Measurements from ENCODE around the gene TFRC. TPM values are rescaled to one million over a fixed set of nuclear protein-coding genes. Genes with fewer than 3 reads are reported as not detected.

TFRC gene
- total RNA-seq, 1 experiment from 2014 or later, result 261 TPM

GRCh38 chr3:195999896-196000295 lies 82.0 kb downstream of the TFRC start:
- no peak for DNase-seq (ENCODE audit: low read depth, low spot score)
- CTCF ChIA-PET, result interaction anchor here (1.8 kb wide), 2 partner anchors 26 to 59 kb away, joined by 3 to 4 read pairs; no protein-coding TSS in a partner anchor
- no peaks in the 10 kb centered on the region for H3K9me3 ChIP-seq (ENCODE audit: control insufficient read depth in 1 of 2, insufficient read depth in 1 of 2, low read depth in 1 of 2, low read length in 2 of 2)
- no peaks in the 10 kb centered on the region for H4K20me1 ChIP-seq (ENCODE audit: insufficient read depth)
- H3K36me3 ChIP-seq (ENCODE audit: control insufficient read depth in 1 of 2, insufficient read depth in 2 of 2, low read length in 2 of 2), result no peaks in the 10 kb centered on the region
- H3K4me1 ChIP-seq (ENCODE audit: control insufficient read depth in 1 of 2, insufficient read depth in 2 of 2, low read length in 2 of 2), result no peaks in the 10 kb centered on the region
- RAD21 ChIA-PET (ENCODE audit: low non-redundant PET in 1 of 2, low total read pairs in 2 of 2, uncharacterized antibody in 2 of 2, unreplicated experiment in 2 of 2), result interaction anchor here in 1 of 2 experiments (0.6 kb wide), 1 partner anchor 59 kb away, joined by 4 read pairs; no protein-coding TSS in a partner anchor
- ATAC-seq, result no peak
- H3K27me3 ChIP-seq (ENCODE audit: insufficient read depth, low read length), result peaks cover 14% of the 10 kb centered on the region; the same call in 1 of the 2 replicates
- POLR2A ChIA-PET, result no interaction called here
- H3K79me2 ChIP-seq (ENCODE audit: insufficient read depth, low read length), result no peaks in the 10 kb centered on the region
- no peak overlapping the region for H3K9ac ChIP-seq (ENCODE audit: low read length)
- H3K4me3 ChIP-seq (replicated peaks in 1 of 2; ENCODE audit: low read depth in 1 of 2, low read length in 2 of 2), result no peak overlapping the region
- H3K9me2 ChIP-seq (ENCODE audit: insufficient read depth), result no peaks in the 10 kb centered on the region
- H3K27ac ChIP-seq (ENCODE audit: low read depth, low read length), result no peak overlapping the region
- no peak overlapping the region for H2AFZ ChIP-seq (ENCODE audit: low read depth, low read length, poor library complexity, severe bottlenecking)
- no TSS peak for BruUV-seq (replicated peaks)
- TF ChIP-seq SIN3A (IDR thresholded peaks at IDR 0.05; ENCODE audit: low read depth) (no peak), POLR2AphosphoS5 (IDR thresholded peaks at IDR 0.05; ENCODE audit: low read depth, low read length) (no peak), ELF1 (IDR thresholded peaks at IDR 0.05; ENCODE audit: borderline replicate concordance, low read depth) (no peak), EZH2phosphoT487 (IDR thresholded peaks at IDR 0.05; ENCODE audit: borderline replicate concordance) (no peak), ZNF274 (IDR thresholded peaks at IDR 0.05; ENCODE audit: low read depth, low read length) (no peak), TCF7L2 (IDR thresholded peaks at IDR 0.05; ENCODE audit: borderline replicate concordance, extremely low read depth, insufficient read depth, insufficient read length) (no peak), POLR2A (IDR thresholded peaks at IDR 0.05; ENCODE audit: borderline replicate concordance, extremely low read depth, insufficient read depth, insufficient read length) (no peak), RAD21 (IDR thresholded peaks at IDR 0.05; ENCODE audit: low read depth) (no peak), JUND (IDR thresholded peaks at IDR 0.05) (no peak)
- intact Hi-C loops (cut with micrococcal nuclease), result no loop called here
- no peak overlapping the region for H3K4me2 ChIP-seq (ENCODE audit: low read length)

Other genes with a start within 250 kb of the TFRC start
- gene TNK2, start 173.5 kb downstream of the TFRC start, total RNA-seq (2021; ENCODE audit: unreplicated experiment), result 55.1 TPM
- not detected for gene ZDHHC19, start 129.3 kb upstream of the TFRC start, total RNA-seq (2021; ENCODE audit: unreplicated experiment)
- not detected for gene SLC51A, start 134.4 kb upstream of the TFRC start, total RNA-seq (2021; ENCODE audit: unreplicated experiment)
- 32.1 TPM for gene PCYT1A, start 205.6 kb upstream of the TFRC start, total RNA-seq (2021; ENCODE audit: unreplicated experiment)
- gene DYNLT2B, start 236.2 kb upstream of the TFRC start, total RNA-seq (2021; ENCODE audit: unreplicated experiment), result 9.7 TPM